Mesenchymal stem cell (in vitro differentiated cells and primary cell): ENCODE results near the gene TBXA2R.

Source experiments
- DNase-seq: peaks from one replicate; pipeline ENCODE4 v3.0.0-alpha.2; 2013
- H2AFZ ChIP-seq: one replicate; pipeline ENCODE4 v1.6.1; 2013; ENCODE audit warnings: low read depth, mild to moderate bottlenecking, control low read depth, inconsistent platforms, low read length, moderate library complexity
- H2AK5ac ChIP-seq: 2 replicates; pipeline ENCODE4 v1.6.1; 2013; ENCODE audit warnings: low read length, moderate library complexity, mild to moderate bottlenecking, inconsistent platforms; ENCODE audit not compliant: severe bottlenecking
- H2BK120ac ChIP-seq: one replicate; pipeline ENCODE4 v1.6.1; 2013; ENCODE audit warnings: low read depth, mild to moderate bottlenecking, inconsistent platforms, low read length, moderate library complexity
- H2BK12ac ChIP-seq, 2 experiments: one replicate each; pipeline ENCODE4 v1.6.1; 2013; ENCODE audit warnings: inconsistent platforms in 2 of 2, low read length in 2 of 2, mild to moderate bottlenecking in 2 of 2, moderate library complexity in 2 of 2, control low read depth in 1 of 2
- H2BK15ac ChIP-seq: one replicate; pipeline ENCODE4 v1.6.1; 2013; ENCODE audit warnings: mild to moderate bottlenecking, low read depth, inconsistent platforms; ENCODE audit not compliant: poor library complexity, severe bottlenecking
- H2BK5ac ChIP-seq: 2 replicates; pipeline ENCODE4 v1.6.1; 2013; ENCODE audit warnings: low read depth, mild to moderate bottlenecking, low read length, control low read depth, inconsistent platforms; ENCODE audit not compliant: poor library complexity, severe bottlenecking
- H3K14ac ChIP-seq, 2 experiments: one replicate each; pipeline ENCODE4 v1.6.1; 2013; ENCODE audit warnings: inconsistent platforms in 2 of 2, low read length in 2 of 2, control low read depth in 1 of 2, mild to moderate bottlenecking in 1 of 2, moderate library complexity in 1 of 2
- H3K18ac ChIP-seq, 2 experiments: one replicate each; pipeline ENCODE4 v1.6.1; 2013; ENCODE audit warnings: inconsistent platforms in 2 of 2, low read length in 2 of 2, control low read depth in 1 of 2, low read depth in 1 of 2, mild to moderate bottlenecking in 1 of 2
- H3K23ac ChIP-seq, 2 experiments: one replicate each; pipeline ENCODE4 v1.6.1; 2013; ENCODE audit warnings: inconsistent platforms in 2 of 2, low read length in 2 of 2, mild to moderate bottlenecking in 2 of 2, moderate library complexity in 2 of 2, control low read depth in 1 of 2
- H3K27ac ChIP-seq: 2 replicates; pipeline ENCODE4 v1.5.1; 2013; ENCODE audit warnings: mild to moderate bottlenecking, moderate library complexity, low read length, control low read depth, inconsistent platforms; ENCODE audit not compliant: poor library complexity, severe bottlenecking
- H3K27me3 ChIP-seq, 2 experiments: 2 replicates each; pipeline versions ENCODE4 v1.6.1 to v1.7.0; 2013; ENCODE audit warnings: low read length in 2 of 2, mild to moderate bottlenecking in 2 of 2, moderate library complexity in 2 of 2, control low read depth in 1 of 2, inconsistent platforms in 1 of 2; ENCODE audit not compliant: control insufficient read depth in 1 of 2, insufficient read depth in 1 of 2
- H3K36me3 ChIP-seq, 2 experiments: 2 replicates each; pipeline versions ENCODE4 v1.6.1 to v1.7.0; 2013; ENCODE audit warnings: low read length in 2 of 2, control low read depth in 1 of 2, inconsistent platforms in 1 of 2, low read depth in 1 of 2, mild to moderate bottlenecking in 1 of 2; ENCODE audit not compliant: insufficient read depth in 2 of 2, control insufficient read depth in 1 of 2
- H3K4ac ChIP-seq, 2 experiments: one replicate each; pipeline ENCODE4 v1.6.1; 2013; ENCODE audit warnings: inconsistent platforms in 2 of 2, low read length in 2 of 2, mild to moderate bottlenecking in 2 of 2, moderate library complexity in 2 of 2, control low read depth in 1 of 2, low read depth in 1 of 2
- H3K4me1 ChIP-seq: 2 replicates; pipeline ENCODE4 v1.6.1; 2013; ENCODE audit warnings: low read depth, low read length, control low read depth; ENCODE audit not compliant: control insufficient read depth, insufficient read depth
- H3K4me2 ChIP-seq: 2 replicates; pipeline ENCODE4 v1.6.1; 2013; ENCODE audit warnings: low read length, mild to moderate bottlenecking, inconsistent platforms; ENCODE audit not compliant: poor library complexity, severe bottlenecking
- H3K4me3 ChIP-seq, 2 experiments: 2 replicates each; pipeline versions ENCODE4 v1.5.1 to v1.7.0; 2013; ENCODE audit warnings: low read length in 2 of 2, mild to moderate bottlenecking in 2 of 2, control low read depth in 1 of 2, low read depth in 1 of 2; ENCODE audit not compliant: insufficient read depth in 1 of 2
- H3K79me1 ChIP-seq: replicated peaks from 2 replicates; pipeline ENCODE4 v1.6.1; 2013; ENCODE audit warnings: mild to moderate bottlenecking, control low read depth, low read length, inconsistent platforms; ENCODE audit not compliant: poor library complexity, severe bottlenecking
- H3K9ac ChIP-seq: 2 replicates; pipeline ENCODE4 v1.7.0; 2013; ENCODE audit warnings: mild to moderate bottlenecking, low read length, moderate library complexity
- H3K9me3 ChIP-seq: 2 replicates; pipeline ENCODE4 v1.7.0; 2013; ENCODE audit warnings: mild to moderate bottlenecking, low read length; ENCODE audit not compliant: control insufficient read depth
- H4K8ac ChIP-seq: one replicate; pipeline ENCODE4 v1.6.1; 2013; ENCODE audit warnings: inconsistent platforms, mild to moderate bottlenecking, low read length, moderate library complexity
- H4K91ac ChIP-seq: one replicate; pipeline ENCODE4 v1.6.1; 2013; ENCODE audit warnings: mild to moderate bottlenecking, low read length, inconsistent platforms
- WGBS: methylation state at CpG from one replicate; pipeline ENCODE4 v1.1.7; 2013; ENCODE audit warnings: mixed read lengths; 5-methylcytosine and 5-hydroxymethylcytosine counted together

Gene TBXA2R

GRCh38 chr19:3610745-3611717 lies 4.4 kb upstream of the TBXA2R start:
- Histone ChIP-seq H4K91ac (no peak overlapping the region), H3K4ac (no peak overlapping the region), H2AK5ac (no peak overlapping the region), H2BK120ac (no peak overlapping the region), H2BK12ac (no peak overlapping the region), H3K27ac (no peak overlapping the region), H3K4me1 (peaks cover 39% of the 10 kb centered on the region), H2AFZ (no peak overlapping the region), H3K23ac (no peak overlapping the region), H3K4me3 (no peak overlapping the region), H4K8ac (no peak overlapping the region), H3K36me3 (peaks cover 17 to 70% of the 10 kb centered on the region in 2 experiments), H3K79me1 (peaks cover 12% of the 10 kb centered on the region), H3K4me2 (no peak overlapping the region), H3K14ac (no peak overlapping the region), H2BK5ac (no peak overlapping the region), H3K18ac (no peak overlapping the region), H3K27me3 (no peaks in the 10 kb centered on the region), H2BK15ac (no peak overlapping the region), H3K9ac (no peak overlapping the region), H3K9me3 (no peaks in the 10 kb centered on the region)
- WGBS = 92% methylated on average over 41 of the region's 41 CpGs
- DNase-seq = no peak

GRCh38 chr19:3609779-3610719 lies 3.4 kb upstream of the TBXA2R start:
- Histone ChIP-seq H3K23ac (no peak overlapping the region), H3K18ac (no peak overlapping the region), H3K27ac (no peak overlapping the region), H2BK120ac (no peak overlapping the region), H3K14ac (no peak overlapping the region), H2AK5ac (peak overlapping the region; percentile 8), H3K4me3 (no peak overlapping the region), H4K91ac (peak overlapping the region; percentile 32), H4K8ac (no peak overlapping the region), H3K4me1 (peaks cover 41% of the 10 kb centered on the region), H2BK15ac (peak overlapping the region; percentile 23), H3K9ac (no peak overlapping the region), H2BK5ac (no peak overlapping the region), H2AFZ (no peak overlapping the region), H3K36me3 (peaks cover 17 to 60% of the 10 kb centered on the region in 2 experiments), H3K79me1 (peaks cover 14% of the 10 kb centered on the region), H3K4ac (no peak overlapping the region), H3K4me2 (no peak overlapping the region), H3K9me3 (no peaks in the 10 kb centered on the region), H2BK12ac (no peak overlapping the region), H3K27me3 (no peaks in the 10 kb centered on the region)
- no peak for DNase-seq
- WGBS = 90% methylated on average over 22 of the region's 24 CpGs

- Histone ChIP-seq H3K4ac (peak overlapping the region in 1 of 2 experiments; percentile 9), H3K23ac (no peak overlapping the region), H3K4me3 (no peak overlapping the region), H4K8ac (peak overlapping the region; percentile 1), H2AK5ac (peak overlapping the region; percentile 43), H2BK12ac (peak overlapping the region in 1 of 2 experiments; percentile 45), H3K27ac (no peak overlapping the region), H3K36me3 (peaks cover 17 to 48% of the 10 kb centered on the region in 2 experiments), H2AFZ (no peak overlapping the region), H3K9ac (no peak overlapping the region), H3K79me1 (peaks cover 22% of the 10 kb centered on the region), H2BK120ac (peak overlapping the region; percentile 50), H3K27me3 (no peaks in the 10 kb centered on the region), H3K9me3 (no peaks in the 10 kb centered on the region), H3K4me2 (peak overlapping the region; percentile 11), H3K18ac (peak overlapping the region in 1 of 2 experiments; percentile 67), H2BK15ac (no peak overlapping the region), H3K14ac (no peak overlapping the region), H4K91ac (peak overlapping the region; percentile 23), H3K4me1 (peaks cover 48% of the 10 kb centered on the region), H2BK5ac (peak overlapping the region; percentile 3)
- 89% methylated on average over 21 of the region's 21 CpGs for WGBS
- no peak for DNase-seq
Observed at GRCh38 chr19:3608750-3609322, 2.2 kb upstream of the TBXA2R start.
